Testis (tissue), 5 donors: Measurements from ENCODE around the gene EIPR1. TPM values are rescaled to one million over a fixed set of nuclear protein-coding genes. Genes with fewer than 3 reads are reported as not detected.

Experiments
- DNase-seq: peaks from one replicate; pipeline ENCODE4 v3.0.0-alpha.2; 2019
- H3K27ac ChIP-seq, 2 donors: fragments of 200-600 bp; sonication (generic); one replicate each; pipeline ENCODE4 v1.5.1; 2019
- H3K27me3 ChIP-seq: fragments of 200-600 bp; sonication (generic); one replicate; pipeline ENCODE4 v1.5.1; 2019
- H3K36me3 ChIP-seq: fragments of 200-600 bp; sonication (generic); one replicate; pipeline ENCODE4 v1.5.1; 2017; ENCODE audit warnings: low read depth; ENCODE audit errors: missing control alignments
- H3K4me1 ChIP-seq: fragments of 200-600 bp; sonication (generic); one replicate; pipeline ENCODE4 v1.5.1; 2019
- H3K4me3 ChIP-seq, 2 donors: fragments of 200-600 bp; sonication (generic); one replicate each; pipeline ENCODE4 v1.5.1; 2017 to 2019
- H3K9me3 ChIP-seq: fragments of 200-600 bp; sonication (generic); one replicate; pipeline ENCODE4 v1.5.1; 2017
- CTCF ChIP-seq, 3 experiments: fragments of 450-650 bp in 2 of 3; fragments of 200-600 bp in 1 of 3; sonication (generic) in 1 of 3; IDR thresholded peaks; one replicate each; pipeline ENCODE4 v1.5.1; 2016 to 2019; ENCODE audit warnings: antibody characterized with exemption in 3 of 3, mild to moderate bottlenecking in 2 of 3, moderate library complexity in 1 of 3
- POLR2A ChIP-seq: fragments of 450-650 bp; IDR thresholded peaks from one replicate; pipeline ENCODE4 v1.6.1; 2017; ENCODE audit warnings: antibody characterized with exemption, mild to moderate bottlenecking, moderate library complexity
- WGBS, 2 donors: methylation state at CpG; one replicate each; pipeline ENCODE4 v1.1.5; 2018; 5-methylcytosine and 5-hydroxymethylcytosine counted together
- intact Hi-C: fragments of 100-400 bp; cut with DNase I; formaldehyde crosslinking; loops from one replicate; pipeline ENCODE4 v1.15.1; 2023; ENCODE audit warnings: low total_unique reads
- long read RNA-seq, 2 donors: transcript quantifications; one replicate each; lab custom pipeline, GENCODE V29; 2026
- polyA plus RNA-seq: library from polyadenylated mRNA; stranded (reverse); fragments of 350-450 nt; fragmentation: Illumina TruSeq; extraction: RNeasy Lipid Tissue Mini Kit (QIAGEN cat#74804); gene quantifications from one replicate; pipeline ENCODE4 v1.2.3, GENCODE V29; 2014; ENCODE audit warnings: low read depth, low replicate concordance; ENCODE audit not compliant: insufficient read depth
- total RNA-seq, 2 donors: library from RNA; depleted of rRNA; stranded (reverse); fragments of >200 nt; gene quantifications; one replicate each; pipeline ENCODE4 v1.2.3, GENCODE V29; 2016

The EIPR1 gene
- total RNA-seq (10 to 100 TPM; 32.1 to 40.2 TPM), polyA plus RNA-seq (31.5 TPM)
- long read RNA-seq, donor 1, partial matches to known transcripts: 11 of 42 reads
- long read RNA-seq, donor 1, other reads (novel, unspliced or antisense): 27 of 42 reads
- long read RNA-seq, donor 2, transcript EIPR1-201 (9 exons, 1,766 nt): major isoform, 8 of 8 reads
- long read RNA-seq, donor 2, partial matches to known transcripts: 0 of 8 reads
- long read RNA-seq, donor 2, other reads (novel, unspliced or antisense): 0 of 8 reads

GRCh38 chr2:3377612-3378432, at the start of gene EIPR1:
EIPR1 (minus strand) TSS chr2:3377818; CDS start chr2:3377689, 129 bp downstream.
- Histone ChIP-seq H3K4me3 (peak within 1 kb of the TSS; percentile 75 to 90), H3K27ac (peak within 1 kb of the TSS; percentile 24 to 90), H3K9me3 (no peaks in the 10 kb centered on the region), H3K4me1 (peaks cover 11% of the 10 kb centered on the region), H3K27me3 (no peaks in the 10 kb centered on the region), H3K36me3 (no peaks in the 10 kb centered on the region)
- no peak for TF ChIP-seq POLR2A
- TF ChIP-seq CTCF (IDR thresholded peaks at IDR 0.05): peak in 2 of 3 experiments; percentile 5 to 31
- 1 to 2% methylated on average over 21 to 57 of the region's 57 CpGs for WGBS, 2 donors
- peak; percentile 99 for DNase-seq
- intact Hi-C loops: no loop called here

DNA sequence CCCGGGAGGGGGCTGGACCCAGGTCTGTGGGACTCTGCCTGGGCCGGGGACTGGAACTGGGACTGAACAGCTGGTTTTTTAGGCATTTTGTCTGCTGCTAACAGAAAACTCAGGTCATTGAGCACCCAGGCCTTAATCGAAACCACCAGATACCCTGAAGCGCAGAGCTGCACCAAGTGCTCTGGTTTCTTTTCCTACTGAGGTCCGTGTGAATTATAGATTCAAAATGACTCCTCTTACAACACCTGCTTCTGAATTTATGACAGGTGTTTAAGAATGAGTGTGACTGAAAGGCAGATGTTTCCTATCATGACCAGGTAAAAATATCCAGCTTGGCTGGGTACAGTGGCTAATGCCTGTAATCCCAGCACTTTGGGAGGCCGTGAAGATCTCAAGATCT, 49.7 kb upstream of the EIPR1 start:
- Histone ChIP-seq H3K27ac (no peak overlapping the region), H3K27me3 (no peaks in the 10 kb centered on the region), H3K4me3 (no peak overlapping the region), H3K9me3 (no peaks in the 10 kb centered on the region), H3K4me1 (no peaks in the 10 kb centered on the region), H3K36me3 (no peaks in the 10 kb centered on the region)
- TF ChIP-seq POLR2A (no peak), CTCF (IDR thresholded peaks at IDR 0.05) (no peak)
- no peak for DNase-seq
- intact Hi-C loops: no loop called here
- WGBS, 2 donors: 84 to 96% methylated on average over 6 of the region's 6 CpGs

- no peaks in the 10 kb centered on the region for H3K9me3 ChIP-seq
- TF ChIP-seq POLR2A: no peak
- TF ChIP-seq CTCF (IDR thresholded peaks at IDR 0.05): no peak
- H3K27me3 ChIP-seq: no peaks in the 10 kb centered on the region
- no peaks in the 10 kb centered on the region for H3K36me3 ChIP-seq
- no peak overlapping the region for H3K27ac ChIP-seq
- DNase-seq: no peak
- intact Hi-C loops: no loop called here
- no peak overlapping the region for H3K4me3 ChIP-seq
- no peaks in the 10 kb centered on the region for H3K4me1 ChIP-seq
- WGBS, 2 donors: 88 to 96% methylated on average over 14 of the region's 14 CpGs
These were observed 49.0 kb upstream of the EIPR1 start for GRCh38 chr2:3426615-3427014.

- 94 to 95% methylated on average over 9 of the region's 9 CpGs for WGBS, 2 donors
- H3K27me3 ChIP-seq: no peaks in the 10 kb centered on the region
- DNase-seq: no peak
These were observed 46.7 kb upstream of the EIPR1 start for GRCh38 chr2:3424171-3424795.

More at GRCh38 chr2:3424171-3424795, 46.7 kb upstream of the EIPR1 start:
- TF ChIP-seq CTCF (IDR thresholded peaks at IDR 0.05): peak in 1 of 3 experiments; percentile 16
- no peak for TF ChIP-seq POLR2A
- Histone ChIP-seq H3K4me1 (no peaks in the 10 kb centered on the region), H3K36me3 (no peaks in the 10 kb centered on the region), H3K27ac (no peak overlapping the region), H3K4me3 (no peak overlapping the region), H3K9me3 (no peaks in the 10 kb centered on the region)
- intact Hi-C loops: no loop called here
